HepG2 (cell line): ENCODE measurements around the gene ZMYND10. TPM values are rescaled to one million over a fixed set of nuclear protein-coding genes. Genes with fewer than 3 reads are reported as not detected.

Experiments
- FOSL2 ChIP-seq: sonication (generic); formaldehyde crosslinking; IDR thresholded peaks from 2 replicates; pipeline ENCODE4 v1.4.0; 2020; ENCODE audit warnings: missing genetic modification reagents
- HOXA9 ChIP-seq: sonication (generic); formaldehyde crosslinking; IDR thresholded peaks from 2 replicates; pipeline ENCODE4 v1.8.1; 2022; ENCODE audit warnings: missing genetic modification reagents, mild to moderate bottlenecking, moderate library complexity, borderline replicate concordance
- MYC ChIP-seq: sonication (generic); formaldehyde crosslinking; IDR thresholded peaks from 2 replicates; pipeline ENCODE4 v1.9.0; 2021; ENCODE audit warnings: missing genetic modification reagents, borderline replicate concordance
- THAP11 ChIP-seq: IDR thresholded peaks from 2 replicates; pipeline ENCODE4 v1.6.1; 2016; ENCODE audit warnings: missing biosample characterization, missing genetic modification reagents
- ZNF350 ChIP-seq: sonication (generic); formaldehyde crosslinking; IDR thresholded peaks from 2 replicates; pipeline ENCODE4 v1.4.0; 2020; ENCODE audit warnings: mild to moderate bottlenecking, low read depth, missing genetic modification reagents, borderline replicate concordance
- ZSCAN29 ChIP-seq: sonication (generic); formaldehyde crosslinking; conservative IDR thresholded peaks from 2 replicates; pipeline ENCODE4 v1.4.0; 2020; ENCODE audit warnings: mild to moderate bottlenecking, missing genetic modification reagents
- polyA plus RNA-seq, 8 experiments: library from polyadenylated mRNA; depleted of rRNA in 3 of 8; stranded (reverse) in 7 of 8; unstranded in 1 of 8; fragments of >200 nt; fragmentation: Illumina TruSeq in 4 of 8; extraction: Trizol in 4 of 8; gene quantifications; 2 replicates each; pipeline versions ENCODE4 v1.2.1 to v1.2.3, GENCODE V29; 2011 to 2016; ENCODE audit warnings: low read depth in 4 of 8, missing spikeins in 1 of 8, mixed read lengths in 1 of 8; ENCODE audit not compliant: insufficient read depth in 1 of 8
- total RNA-seq, 5 experiments: library from RNA; depleted of rRNA; stranded (reverse); fragments of >200 nt; fragmentation: Illumina TruSeq; extraction: Trizol; gene quantifications; 2 replicates each; pipeline ENCODE4 v1.2.3, GENCODE V29; 2016; ENCODE audit warnings: low read depth in 1 of 5
- TF ChIP-seq, protein P1 (sequence below), 2 experiments: sonication (generic) in 1 of 2; formaldehyde crosslinking in 1 of 2; IDR thresholded peaks; 2 replicates each; pipeline versions ENCODE4 v1.4.0 to v1.6.1; 2018 to 2020; ENCODE audit warnings: missing genetic modification reagents in 2 of 2, borderline replicate concordance in 1 of 2, low read depth in 1 of 2, mild to moderate bottlenecking in 1 of 2, missing biosample characterization in 1 of 2
- TF ChIP-seq, protein P2 (sequence below): sonication (generic); formaldehyde crosslinking; IDR thresholded peaks from 2 replicates; pipeline ENCODE4 v1.5.0; 2020; ENCODE audit warnings: mild to moderate bottlenecking, missing genetic modification reagents, borderline replicate concordance
- TF ChIP-seq, protein P3 (sequence below): sonication (generic); formaldehyde crosslinking; IDR thresholded peaks from 2 replicates; pipeline ENCODE4 v1.4.0; 2020; ENCODE audit warnings: missing genetic modification reagents, mild to moderate bottlenecking, borderline replicate concordance
- TF ChIP-seq, protein P4 (sequence below): sonication (generic); formaldehyde crosslinking; IDR thresholded peaks from 2 replicates; pipeline ENCODE4 v1.5.1; 2020; ENCODE audit warnings: mild to moderate bottlenecking, missing genetic modification reagents, borderline replicate concordance
- TF ChIP-seq, protein P5 (sequence below): sonication (generic); formaldehyde crosslinking; IDR thresholded peaks from 2 replicates; pipeline ENCODE4 v1.5.0; 2020; ENCODE audit warnings: missing genetic modification reagents

The ZMYND10 gene
- total and polyA plus RNA-seq, 2 of the 13 experiments (the other 11 are each of a cell fraction or from before 2014, with no cell fraction given) = 0.60 to 0.74 TPM

DNA sequence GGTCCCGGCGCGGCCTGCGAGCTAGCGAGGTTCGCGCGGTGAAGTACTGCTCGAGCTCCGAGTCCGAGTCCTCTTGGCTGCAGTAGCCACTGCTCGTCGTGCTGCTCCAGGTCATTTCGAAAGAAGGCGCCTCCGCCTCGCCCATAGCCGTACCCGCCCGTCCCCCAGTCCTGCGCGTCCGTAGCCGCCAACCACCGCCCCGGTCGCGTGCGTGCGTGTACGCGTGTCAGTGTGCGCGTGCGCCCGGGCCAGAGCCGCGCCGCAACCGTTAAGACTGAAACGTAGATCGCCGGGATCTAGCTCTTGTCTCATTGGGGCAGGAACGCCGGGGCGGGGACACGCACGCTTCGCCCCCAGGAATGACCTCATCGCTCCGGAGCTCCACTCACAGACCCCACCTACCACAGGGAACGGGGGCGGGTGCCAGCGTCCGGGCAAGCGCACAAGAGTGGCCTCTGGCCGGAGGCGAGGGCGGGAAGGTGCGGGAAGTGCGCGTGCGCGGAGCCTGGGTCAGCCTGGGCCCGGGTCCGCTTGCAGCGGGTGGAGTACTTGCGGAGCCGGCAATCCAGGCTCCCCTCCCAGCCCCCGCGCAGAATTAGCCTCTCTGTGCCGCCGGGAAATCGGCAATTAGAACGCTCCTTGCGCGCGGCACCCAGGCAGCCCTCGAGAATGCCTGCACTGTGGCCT, 8.2 kb downstream of the ZMYND10 start (continued):
- TF ChIP-seq, protein P1, sequence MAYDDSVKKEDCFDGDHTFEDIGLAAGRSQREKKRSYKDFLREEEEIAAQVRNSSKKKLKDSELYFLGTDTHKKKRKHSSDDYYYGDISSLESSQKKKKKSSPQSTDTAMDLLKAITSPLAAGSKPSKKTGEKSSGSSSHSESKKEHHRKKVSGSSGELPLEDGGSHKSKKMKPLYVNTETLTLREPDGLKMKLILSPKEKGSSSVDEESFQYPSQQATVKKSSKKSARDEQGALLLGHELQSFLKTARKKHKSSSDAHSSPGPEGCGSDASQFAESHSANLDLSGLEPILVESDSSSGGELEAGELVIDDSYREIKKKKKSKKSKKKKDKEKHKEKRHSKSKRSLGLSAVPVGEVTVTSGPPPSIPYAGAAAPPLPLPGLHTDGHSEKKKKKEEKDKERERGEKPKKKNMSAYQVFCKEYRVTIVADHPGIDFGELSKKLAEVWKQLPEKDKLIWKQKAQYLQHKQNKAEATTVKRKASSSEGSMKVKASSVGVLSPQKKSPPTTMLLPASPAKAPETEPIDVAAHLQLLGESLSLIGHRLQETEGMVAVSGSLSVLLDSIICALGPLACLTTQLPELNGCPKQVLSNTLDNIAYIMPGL (CRISPR knock-in tag; IDR thresholded peaks at IDR 0.05; ENCODE audit: borderline replicate concordance in 1 of 2, low read depth in 1 of 2) = peak; percentile 79 to 89; a peak in 3 of 4 replicates
- peak; percentile 68 for TF ChIP-seq FOSL2 (CRISPR knock-in tag)
- TF ChIP-seq ZSCAN29 (CRISPR knock-in tag) = peak; percentile 60
- TF ChIP-seq, protein P2, sequence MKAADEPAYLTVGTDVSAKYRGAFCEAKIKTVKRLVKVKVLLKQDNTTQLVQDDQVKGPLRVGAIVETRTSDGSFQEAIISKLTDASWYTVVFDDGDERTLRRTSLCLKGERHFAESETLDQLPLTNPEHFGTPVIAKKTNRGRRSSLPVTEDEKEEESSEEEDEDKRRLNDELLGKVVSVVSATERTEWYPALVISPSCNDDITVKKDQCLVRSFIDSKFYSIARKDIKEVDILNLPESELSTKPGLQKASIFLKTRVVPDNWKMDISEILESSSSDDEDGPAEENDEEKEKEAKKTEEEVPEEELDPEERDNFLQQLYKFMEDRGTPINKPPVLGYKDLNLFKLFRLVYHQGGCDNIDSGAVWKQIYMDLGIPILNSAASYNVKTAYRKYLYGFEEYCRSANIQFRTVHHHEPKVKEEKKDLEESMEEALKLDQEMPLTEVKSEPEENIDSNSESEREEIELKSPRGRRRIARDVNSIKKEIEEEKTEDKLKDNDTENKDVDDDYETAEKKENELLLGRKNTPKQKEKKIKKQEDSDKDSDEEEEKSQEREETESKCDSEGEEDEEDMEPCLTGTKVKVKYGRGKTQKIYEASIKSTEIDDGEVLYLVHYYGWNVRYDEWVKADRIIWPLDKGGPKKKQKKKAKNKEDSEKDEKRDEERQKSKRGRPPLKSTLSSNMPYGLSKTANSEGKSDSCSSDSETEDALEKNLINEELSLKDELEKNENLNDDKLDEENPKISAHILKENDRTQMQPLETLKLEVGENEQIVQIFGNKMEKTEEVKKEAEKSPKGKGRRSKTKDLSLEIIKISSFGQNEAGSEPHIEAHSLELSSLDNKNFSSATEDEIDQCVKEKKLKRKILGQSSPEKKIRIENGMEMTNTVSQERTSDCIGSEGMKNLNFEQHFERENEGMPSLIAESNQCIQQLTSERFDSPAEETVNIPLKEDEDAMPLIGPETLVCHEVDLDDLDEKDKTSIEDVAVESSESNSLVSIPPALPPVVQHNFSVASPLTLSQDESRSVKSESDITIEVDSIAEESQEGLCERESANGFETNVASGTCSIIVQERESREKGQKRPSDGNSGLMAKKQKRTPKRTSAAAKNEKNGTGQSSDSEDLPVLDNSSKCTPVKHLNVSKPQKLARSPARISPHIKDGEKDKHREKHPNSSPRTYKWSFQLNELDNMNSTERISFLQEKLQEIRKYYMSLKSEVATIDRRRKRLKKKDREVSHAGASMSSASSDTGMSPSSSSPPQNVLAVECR = peak; percentile 99
- TF ChIP-seq ZNF350 (CRISPR knock-in tag) = peak; percentile 70
- peak; percentile 97 for TF ChIP-seq MYC
- TF ChIP-seq, protein P3, sequence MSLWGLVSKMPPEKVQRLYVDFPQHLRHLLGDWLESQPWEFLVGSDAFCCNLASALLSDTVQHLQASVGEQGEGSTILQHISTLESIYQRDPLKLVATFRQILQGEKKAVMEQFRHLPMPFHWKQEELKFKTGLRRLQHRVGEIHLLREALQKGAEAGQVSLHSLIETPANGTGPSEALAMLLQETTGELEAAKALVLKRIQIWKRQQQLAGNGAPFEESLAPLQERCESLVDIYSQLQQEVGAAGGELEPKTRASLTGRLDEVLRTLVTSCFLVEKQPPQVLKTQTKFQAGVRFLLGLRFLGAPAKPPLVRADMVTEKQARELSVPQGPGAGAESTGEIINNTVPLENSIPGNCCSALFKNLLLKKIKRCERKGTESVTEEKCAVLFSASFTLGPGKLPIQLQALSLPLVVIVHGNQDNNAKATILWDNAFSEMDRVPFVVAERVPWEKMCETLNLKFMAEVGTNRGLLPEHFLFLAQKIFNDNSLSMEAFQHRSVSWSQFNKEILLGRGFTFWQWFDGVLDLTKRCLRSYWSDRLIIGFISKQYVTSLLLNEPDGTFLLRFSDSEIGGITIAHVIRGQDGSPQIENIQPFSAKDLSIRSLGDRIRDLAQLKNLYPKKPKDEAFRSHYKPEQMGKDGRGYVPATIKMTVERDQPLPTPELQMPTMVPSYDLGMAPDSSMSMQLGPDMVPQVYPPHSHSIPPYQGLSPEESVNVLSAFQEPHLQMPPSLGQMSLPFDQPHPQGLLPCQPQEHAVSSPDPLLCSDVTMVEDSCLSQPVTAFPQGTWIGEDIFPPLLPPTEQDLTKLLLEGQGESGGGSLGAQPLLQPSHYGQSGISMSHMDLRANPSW (CRISPR knock-in tag) = peak; percentile 81; the same call in 1 of the 2 replicates
- TF ChIP-seq THAP11 = peak; percentile 88
- TF ChIP-seq HOXA9 (CRISPR knock-in tag) = peak; percentile 95
- TF ChIP-seq, protein P4, sequence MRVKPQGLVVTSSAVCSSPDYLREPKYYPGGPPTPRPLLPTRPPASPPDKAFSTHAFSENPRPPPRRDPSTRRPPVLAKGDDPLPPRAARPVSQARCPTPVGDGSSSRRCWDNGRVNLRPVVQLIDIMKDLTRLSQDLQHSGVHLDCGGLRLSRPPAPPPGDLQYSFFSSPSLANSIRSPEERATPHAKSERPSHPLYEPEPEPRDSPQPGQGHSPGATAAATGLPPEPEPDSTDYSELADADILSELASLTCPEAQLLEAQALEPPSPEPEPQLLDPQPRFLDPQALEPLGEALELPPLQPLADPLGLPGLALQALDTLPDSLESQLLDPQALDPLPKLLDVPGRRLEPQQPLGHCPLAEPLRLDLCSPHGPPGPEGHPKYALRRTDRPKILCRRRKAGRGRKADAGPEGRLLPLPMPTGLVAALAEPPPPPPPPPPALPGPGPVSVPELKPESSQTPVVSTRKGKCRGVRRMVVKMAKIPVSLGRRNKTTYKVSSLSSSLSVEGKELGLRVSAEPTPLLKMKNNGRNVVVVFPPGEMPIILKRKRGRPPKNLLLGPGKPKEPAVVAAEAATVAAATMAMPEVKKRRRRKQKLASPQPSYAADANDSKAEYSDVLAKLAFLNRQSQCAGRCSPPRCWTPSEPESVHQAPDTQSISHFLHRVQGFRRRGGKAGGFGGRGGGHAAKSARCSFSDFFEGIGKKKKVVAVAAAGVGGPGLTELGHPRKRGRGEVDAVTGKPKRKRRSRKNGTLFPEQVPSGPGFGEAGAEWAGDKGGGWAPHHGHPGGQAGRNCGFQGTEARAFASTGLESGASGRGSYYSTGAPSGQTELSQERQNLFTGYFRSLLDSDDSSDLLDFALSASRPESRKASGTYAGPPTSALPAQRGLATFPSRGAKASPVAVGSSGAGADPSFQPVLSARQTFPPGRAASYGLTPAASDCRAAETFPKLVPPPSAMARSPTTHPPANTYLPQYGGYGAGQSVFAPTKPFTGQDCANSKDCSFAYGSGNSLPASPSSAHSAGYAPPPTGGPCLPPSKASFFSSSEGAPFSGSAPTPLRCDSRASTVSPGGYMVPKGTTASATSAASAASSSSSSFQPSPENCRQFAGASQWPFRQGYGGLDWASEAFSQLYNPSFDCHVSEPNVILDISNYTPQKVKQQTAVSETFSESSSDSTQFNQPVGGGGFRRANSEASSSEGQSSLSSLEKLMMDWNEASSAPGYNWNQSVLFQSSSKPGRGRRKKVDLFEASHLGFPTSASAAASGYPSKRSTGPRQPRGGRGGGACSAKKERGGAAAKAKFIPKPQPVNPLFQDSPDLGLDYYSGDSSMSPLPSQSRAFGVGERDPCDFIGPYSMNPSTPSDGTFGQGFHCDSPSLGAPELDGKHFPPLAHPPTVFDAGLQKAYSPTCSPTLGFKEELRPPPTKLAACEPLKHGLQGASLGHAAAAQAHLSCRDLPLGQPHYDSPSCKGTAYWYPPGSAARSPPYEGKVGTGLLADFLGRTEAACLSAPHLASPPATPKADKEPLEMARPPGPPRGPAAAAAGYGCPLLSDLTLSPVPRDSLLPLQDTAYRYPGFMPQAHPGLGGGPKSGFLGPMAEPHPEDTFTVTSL (CRISPR knock-in tag) = 0 out of 2 replicates have a peak, but pooled peaks have one; percentile 9
- TF ChIP-seq, protein P5, sequence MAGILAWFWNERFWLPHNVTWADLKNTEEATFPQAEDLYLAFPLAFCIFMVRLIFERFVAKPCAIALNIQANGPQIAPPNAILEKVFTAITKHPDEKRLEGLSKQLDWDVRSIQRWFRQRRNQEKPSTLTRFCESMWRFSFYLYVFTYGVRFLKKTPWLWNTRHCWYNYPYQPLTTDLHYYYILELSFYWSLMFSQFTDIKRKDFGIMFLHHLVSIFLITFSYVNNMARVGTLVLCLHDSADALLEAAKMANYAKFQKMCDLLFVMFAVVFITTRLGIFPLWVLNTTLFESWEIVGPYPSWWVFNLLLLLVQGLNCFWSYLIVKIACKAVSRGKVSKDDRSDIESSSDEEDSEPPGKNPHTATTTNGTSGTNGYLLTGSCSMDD (CRISPR knock-in tag) = no peak
